Fibroblast of lung (primary cell): Measurements from ENCODE around the gene ZNF365.

ENCODE experiments used
- CTCF ChIP-seq, 2 donors: IDR thresholded peaks in 1 of 2; conservative IDR thresholded peaks in 1 of 2; 1 replicate in 1 of 2; 2 replicates in 1 of 2; pipeline ENCODE4 v1.5.1; 2011 to 2012; ENCODE audit warnings: low read length in 2 of 2, control low read depth in 1 of 2, inconsistent platforms in 1 of 2, low read depth in 1 of 2, mild to moderate bottlenecking in 1 of 2
- EZH2 ChIP-seq: IDR thresholded peaks from 2 replicates; pipeline ENCODE4 v1.5.1; 2012; ENCODE audit warnings: low read length, control low read depth, mild to moderate bottlenecking; ENCODE audit errors: missing control alignments

- TF ChIP-seq CTCF (conservative IDR thresholded peaks at IDR 0.05 in 1 of 2, IDR thresholded peaks at IDR 0.05 in 1 of 2; ENCODE audit: low read depth in 1 of 2, low read length in 2 of 2) (no peak), EZH2 (no peak)
Observed at GRCh38 chr10:62354916-62355315, 19.3 kb upstream of the ZNF365 start.
